Measurements from ENCODE around the gene ARHGEF38.
"Not testable (repeated sequence)": the region's sequence is repeated elsewhere in the genome, so short reads cannot be mapped to it uniquely, and the experiment has no call there.

The ARHGEF38 gene

GRCh38 chr4:105659190-105659589 lies 106.8 kb downstream of the ARHGEF38 start:
- DNase-seq = no peak

- no peak for DNase-seq
Measured at GRCh38 chr4:105661028-105661427, 108.6 kb downstream of the ARHGEF38 start.

GRCh38 chr4:105662935-105663675 lies 110.7 kb downstream of the ARHGEF38 start:
- no peak for DNase-seq

GRCh38 chr4:105666693-105667092 lies 114.3 kb downstream of the ARHGEF38 start:
- DNase-seq = no peak

- DNase-seq = no peak
Measured at GRCh38 chr4:105670684-105671083, 118.3 kb downstream of the ARHGEF38 start.

GRCh38 chr4:105671301-105671700 lies 118.9 kb downstream of the ARHGEF38 start:
- no peak for DNase-seq

GRCh38 chr4:105674011-105674410 lies 121.6 kb downstream of the ARHGEF38 start:
- no peak for DNase-seq

GRCh38 chr4:105677709-105678108 lies 125.3 kb downstream of the ARHGEF38 start:
- DNase-seq = no peak

GRCh38 chr4:105679186-105679585 lies 126.8 kb downstream of the ARHGEF38 start:
- no peak for DNase-seq

- no peak for DNase-seq
Measured at GRCh38 chr4:105683038-105683437, 130.6 kb downstream of the ARHGEF38 start.

GRCh38 chr4:105686571-105686970 lies 134.2 kb downstream of the ARHGEF38 start:
- no peak for DNase-seq

GRCh38 chr4:105694812-105695211 lies 142.4 kb downstream of the ARHGEF38 start:
- not testable (repeated sequence) for DNase-seq

GRCh38 chr4:105695832-105696231 lies 143.4 kb downstream of the ARHGEF38 start:
- not testable (repeated sequence) for DNase-seq

GRCh38 chr4:105698607-105699006 lies 146.2 kb downstream of the ARHGEF38 start:
- no peak for DNase-seq

- DNase-seq = no peak
Measured at GRCh38 chr4:105707782-105708180, 155.4 kb downstream of the ARHGEF38 start.

- peak; percentile 47 for DNase-seq
Measured at GRCh38 chr4:105708181-105709080, 156.0 kb downstream of the ARHGEF38 start, which contains the start of the genes GSTCD and INTS12. Gene GSTCD, plus strand, starts transcription at chr4:105708784. Its CDS starts 8,830 bp downstream, at chr4:105717614. Gene INTS12, minus strand, starts transcription at chr4:105708689. Its CDS starts 8,684 bp downstream, at chr4:105700005.

GRCh38 chr4:105709081-105709450 lies 156.6 kb downstream of the ARHGEF38 start:
- no peak for DNase-seq

GRCh38 chr4:105710012-105710600 lies 157.7 kb downstream of the ARHGEF38 start:
- no peak for DNase-seq

- no peak for DNase-seq
Measured at GRCh38 chr4:105710678-105711077, 158.3 kb downstream of the ARHGEF38 start.

GRCh38 chr4:105712766-105713165 lies 160.3 kb downstream of the ARHGEF38 start:
- DNase-seq = no peak

- DNase-seq = no peak
Measured at GRCh38 chr4:105714071-105714521, 161.7 kb downstream of the ARHGEF38 start.

- no peak for DNase-seq
Measured at GRCh38 chr4:105714932-105715331, 162.5 kb downstream of the ARHGEF38 start.

GRCh38 chr4:105715692-105716278 lies 163.4 kb downstream of the ARHGEF38 start:
- DNase-seq = no peak

All from GOT3 (cell line).